NK-92 treated with Interleukin-12 subunit alpha and Interleukin-12 subunit beta, amount 100 ng/mL, for 24 hours (cell line): ENCODE measurements around the gene PRSS50.

Source experiments
- DNase-seq: peaks from one replicate; lab custom pipeline; 2025; lab: John Stamatoyannopoulos, UW

Gene PRSS50

DNA sequence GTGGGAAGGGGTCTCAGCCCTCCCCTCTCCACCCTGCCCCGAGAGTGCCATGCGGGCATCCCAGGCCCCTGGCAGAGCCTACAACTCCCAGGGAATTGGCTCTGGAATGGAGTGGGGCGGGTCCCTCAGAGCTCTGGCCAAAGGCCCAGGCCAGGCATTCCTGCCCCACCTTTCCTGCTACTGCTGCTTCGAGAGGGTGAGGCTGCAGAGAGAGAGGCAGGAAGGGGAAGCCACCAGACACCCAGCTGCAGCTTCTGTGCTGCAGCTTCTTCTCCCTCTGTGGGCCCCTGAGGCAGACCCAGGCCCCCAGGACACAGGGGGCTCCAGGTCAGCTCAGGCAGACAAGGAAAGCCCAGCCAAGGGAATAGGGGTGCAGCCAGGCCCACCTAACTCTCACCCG is 26.9 kb downstream of the PRSS50 start:
- DNase-seq, result no peak

DNA sequence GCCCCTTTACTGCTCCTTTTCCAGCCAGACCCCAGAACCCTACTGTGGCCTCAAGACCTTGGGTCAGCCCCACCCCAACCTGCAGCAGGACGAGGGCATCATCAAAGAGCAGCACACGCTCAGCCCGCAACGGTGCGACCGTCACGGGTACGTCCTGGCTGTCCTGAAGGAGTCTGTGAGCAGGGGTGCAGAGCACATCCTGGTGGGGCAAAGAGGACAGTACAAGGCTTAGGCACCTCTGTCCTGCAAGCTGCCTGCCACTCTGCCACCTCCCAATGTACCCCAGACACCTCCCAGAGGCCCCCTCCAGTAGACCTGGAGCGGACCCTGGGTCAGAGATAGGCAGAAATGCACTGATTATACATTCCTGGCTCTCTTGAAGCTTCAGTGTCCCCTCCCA is 32.2 kb downstream of the PRSS50 start:
- no peak for DNase-seq

DNA sequence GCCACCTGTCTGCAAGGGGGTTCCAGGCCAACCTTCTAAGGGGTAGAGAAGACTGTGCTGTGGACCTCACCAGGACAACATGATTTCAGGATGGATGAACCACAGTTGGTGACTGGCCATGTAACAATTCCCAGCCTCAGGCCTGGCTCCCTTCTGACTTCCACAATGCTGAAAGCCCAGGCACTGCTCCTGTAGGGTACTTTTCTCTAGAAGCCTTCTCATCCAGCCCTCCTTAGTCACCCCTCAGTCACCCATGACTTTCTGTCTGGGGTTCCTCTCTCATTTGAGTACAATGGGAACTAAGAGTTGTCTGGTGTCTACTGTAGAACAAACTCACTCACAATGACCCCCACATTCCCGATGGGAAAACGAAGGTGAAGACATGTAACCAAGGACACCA is 32.8 kb downstream of the PRSS50 start:
- no peak for DNase-seq

DNA sequence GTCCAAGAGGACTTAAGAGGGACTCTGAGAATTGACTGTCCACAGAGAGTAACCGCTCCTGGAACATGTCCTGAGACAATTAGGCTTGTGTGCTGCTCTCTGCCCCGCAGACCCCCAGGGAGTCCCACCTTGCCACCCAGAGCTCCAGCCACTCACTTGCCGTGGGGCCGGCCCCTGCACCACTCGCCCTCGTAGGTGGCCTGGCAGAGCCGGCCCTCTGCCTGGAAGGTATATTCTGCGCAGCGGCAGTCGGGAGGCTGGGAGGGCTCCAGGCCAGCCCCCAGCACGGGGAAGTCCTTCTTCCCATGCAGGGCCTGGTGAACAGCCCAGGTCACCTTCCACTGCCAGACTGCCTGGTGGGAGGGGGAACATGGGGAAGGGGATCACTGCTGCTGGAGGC is 34.7 kb downstream of the PRSS50 start:
- DNase-seq, result no peak

DNA sequence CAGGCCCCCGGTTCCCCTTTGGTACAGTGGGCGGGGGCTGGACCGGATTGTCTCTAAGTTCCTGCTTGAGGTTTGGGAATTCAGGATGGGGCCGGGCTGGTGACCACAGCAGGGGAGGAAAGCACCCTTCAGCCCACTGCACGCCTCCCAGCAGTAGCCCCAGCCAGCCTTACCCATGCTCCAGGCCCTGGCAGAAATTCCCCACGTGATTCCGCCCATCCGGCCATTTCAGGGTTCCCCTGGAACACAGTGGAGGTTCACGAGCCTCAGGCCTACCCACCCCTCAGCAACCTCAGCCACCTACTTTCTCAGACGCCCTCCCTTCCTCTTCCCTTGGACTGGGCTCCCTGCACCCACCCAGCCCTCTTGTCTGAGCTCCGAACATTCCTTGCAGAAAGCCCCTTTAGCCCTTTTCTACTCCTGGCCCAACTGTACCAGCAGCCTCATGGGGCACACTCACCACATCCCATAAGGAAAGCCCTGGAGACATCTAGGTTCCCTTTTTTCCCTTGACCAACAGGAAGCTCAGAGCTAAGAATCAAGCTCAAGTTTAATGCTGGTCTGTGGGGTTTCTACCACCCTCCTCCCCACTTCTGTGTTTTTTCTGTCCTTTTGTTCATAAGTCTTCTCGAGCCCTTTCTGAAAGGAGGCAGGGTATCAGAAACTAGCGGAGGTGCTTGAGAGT is 35.7 kb downstream of the PRSS50 start:
- DNase-seq, result no peak

DNA sequence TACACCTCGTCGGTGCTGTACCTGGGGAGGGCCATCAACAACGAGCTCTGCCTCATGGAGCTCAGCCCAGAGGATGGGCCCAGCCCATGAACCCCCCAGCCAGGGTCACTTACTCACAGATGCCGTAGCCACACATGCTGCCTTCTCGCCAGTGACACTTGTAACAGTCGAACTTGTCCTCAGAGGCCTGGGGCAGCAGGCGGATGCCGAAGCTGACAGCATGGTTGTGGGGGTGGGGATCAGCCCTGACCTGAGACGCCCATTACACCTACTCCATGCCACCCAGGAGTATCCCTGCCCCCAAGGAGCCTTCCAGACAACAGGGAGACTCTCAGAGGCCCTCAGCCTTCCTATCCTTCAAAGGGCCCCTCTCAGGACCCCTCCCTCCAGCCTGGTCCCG is 36.3 kb downstream of the PRSS50 start:
- DNase-seq, result no peak

DNA sequence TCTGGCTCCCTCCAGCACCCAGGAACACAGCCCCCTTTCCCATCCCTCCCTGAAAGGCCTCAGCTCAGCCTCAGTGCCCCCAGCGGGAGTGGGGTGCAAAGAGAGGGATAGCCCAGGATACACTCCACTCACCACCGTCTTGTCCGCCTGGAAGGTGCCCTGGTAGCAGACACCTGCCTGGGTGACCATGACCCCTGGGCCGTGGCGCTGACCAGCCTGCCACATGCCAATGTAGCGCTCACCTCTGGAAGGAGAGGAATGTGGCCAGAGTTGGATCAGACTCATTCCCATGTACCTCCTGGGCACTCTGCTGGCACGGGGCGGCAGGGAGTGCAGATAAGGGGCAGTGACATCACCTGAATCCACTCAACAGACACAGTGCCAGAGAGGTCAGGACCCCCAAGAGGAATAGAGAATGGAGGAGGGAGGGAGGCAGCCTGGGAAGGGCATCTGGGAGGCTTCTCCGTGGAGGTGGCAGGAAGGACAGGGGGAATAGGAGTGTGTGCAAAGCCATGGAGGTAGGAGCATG is 37.3 kb downstream of the PRSS50 start:
- no peak for DNase-seq

DNA sequence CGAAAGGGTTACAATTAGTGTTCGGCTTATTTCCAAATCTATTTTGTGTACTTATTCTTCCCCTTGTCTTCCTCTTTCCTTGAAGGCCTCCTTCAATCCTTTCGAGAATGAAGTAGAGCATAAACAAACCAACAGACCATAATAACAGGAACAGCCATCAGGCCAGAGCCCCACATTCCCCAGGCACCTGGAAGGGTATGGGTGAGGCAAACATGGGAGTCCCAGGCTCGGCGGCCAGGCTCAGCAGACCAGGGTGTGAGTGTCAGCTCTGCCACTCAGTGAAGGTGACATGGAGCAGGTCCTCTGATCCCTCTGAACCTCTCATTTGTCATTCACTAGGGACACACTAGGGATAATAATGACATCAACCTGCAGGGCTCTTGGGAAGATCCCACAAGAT is 38.0 kb downstream of the PRSS50 start:
- DNase-seq, result no peak

DNA sequence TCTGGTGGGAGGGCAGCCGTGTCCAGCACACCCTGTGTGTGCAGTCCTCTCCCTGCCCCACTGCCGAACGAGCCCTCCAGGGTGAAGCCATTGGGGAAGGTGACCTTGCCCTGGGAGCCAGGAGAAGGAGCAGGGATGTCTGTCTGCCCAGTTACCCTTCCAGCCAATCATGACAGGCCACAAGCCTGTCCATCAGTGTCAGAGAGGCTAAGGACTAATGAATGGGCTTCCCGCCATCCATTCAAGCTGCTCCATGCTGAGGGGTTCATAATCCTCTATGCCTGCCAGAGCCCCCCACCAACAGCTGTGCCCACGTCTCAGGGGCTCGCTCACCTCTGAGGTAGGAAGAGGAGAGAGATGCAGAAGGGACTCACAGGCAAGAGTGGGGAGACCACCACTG is 39.4 kb downstream of the PRSS50 start:
- DNase-seq, result no peak

DNA sequence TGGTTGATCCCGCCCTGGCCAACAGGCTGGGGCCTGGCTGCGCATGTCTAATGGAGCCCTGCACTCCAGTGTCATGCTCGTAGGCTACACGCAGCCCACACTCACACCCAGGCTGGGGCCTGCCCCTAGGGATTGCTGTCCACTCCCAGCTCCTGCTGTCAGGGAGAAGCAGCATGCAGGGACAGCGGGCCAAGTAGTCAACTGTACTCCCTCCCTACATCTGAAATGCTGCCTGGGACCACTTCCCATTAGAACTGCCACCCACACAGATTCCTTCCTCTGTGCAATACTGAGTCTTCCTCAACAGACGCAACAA is 40.3 kb downstream of the PRSS50 start:
- DNase-seq, result no peak

DNA sequence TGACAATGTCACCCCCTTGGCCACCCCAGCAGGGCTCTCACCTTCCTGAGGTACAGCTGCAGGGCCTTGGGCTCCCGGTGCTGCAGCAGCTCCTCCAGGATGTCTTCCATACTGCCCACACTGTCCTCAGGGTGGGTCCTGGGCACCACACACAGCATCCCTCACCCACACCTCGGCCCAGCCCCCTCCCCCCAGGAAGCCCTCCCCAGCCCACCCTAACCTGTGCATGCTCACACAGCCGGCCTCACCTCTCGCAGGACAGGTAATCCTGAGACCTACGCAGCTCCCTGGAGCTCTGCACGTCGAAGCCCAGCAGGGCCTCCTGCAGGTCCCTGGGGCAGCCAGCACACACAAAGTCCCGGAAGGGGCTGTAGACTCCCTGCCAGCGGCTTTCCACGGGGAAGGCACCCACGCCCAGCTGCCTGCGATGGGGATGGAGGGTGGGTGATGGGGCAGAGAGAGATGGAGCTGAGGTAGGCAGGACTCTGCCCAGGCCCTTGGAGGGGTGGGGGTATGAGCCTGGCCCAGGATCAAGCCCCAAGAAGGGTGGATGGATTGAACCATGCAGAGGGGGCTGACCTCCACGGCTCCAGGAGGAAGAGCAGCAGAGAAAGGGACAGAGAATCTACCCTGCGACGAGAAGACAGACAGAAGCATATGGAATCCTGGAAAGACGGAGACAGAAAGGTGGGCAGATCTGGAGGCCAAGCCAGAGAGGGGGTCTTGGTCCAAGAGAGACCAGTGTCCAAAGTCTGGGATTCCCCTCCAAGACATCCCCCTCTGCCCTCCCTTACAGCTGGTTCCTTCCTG is 40.9 kb downstream of the PRSS50 start:
- DNase-seq, result no peak

DNA sequence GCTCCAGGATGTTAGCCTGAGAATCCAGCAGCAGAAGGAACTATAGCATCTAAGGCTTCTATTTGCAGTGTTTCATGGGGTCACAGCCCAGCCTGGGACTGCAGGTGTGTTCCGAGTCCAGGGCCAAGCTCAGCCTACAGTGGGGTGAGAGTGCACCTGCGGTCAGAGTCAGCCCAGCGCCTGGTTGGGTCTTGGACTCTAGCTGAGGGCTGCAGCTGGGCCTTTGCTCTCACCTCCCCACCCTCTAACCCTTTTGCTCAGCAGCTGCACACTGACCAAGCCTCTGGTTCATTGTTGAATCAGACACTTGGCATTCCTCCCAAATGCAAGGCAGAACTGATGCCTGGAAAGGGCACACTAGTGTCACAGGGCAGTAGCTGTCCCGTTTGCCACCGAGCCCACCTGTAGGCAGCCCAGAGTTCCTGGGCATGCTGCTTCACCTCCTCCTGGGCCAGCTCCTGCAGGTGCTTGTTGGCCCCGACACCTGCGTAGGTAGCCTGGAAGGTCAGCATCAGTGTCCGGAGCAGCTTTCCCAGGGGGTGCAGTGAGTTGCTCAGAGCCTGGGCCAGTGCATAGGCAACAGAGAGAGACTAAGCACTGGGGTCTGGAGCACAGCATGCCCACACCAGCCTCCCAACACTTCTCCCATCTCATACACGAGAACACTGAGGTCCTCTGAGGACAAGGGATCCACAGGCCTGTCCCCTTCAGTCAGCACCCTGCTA is 41.7 kb downstream of the PRSS50 start:
- DNase-seq, result no peak

DNA sequence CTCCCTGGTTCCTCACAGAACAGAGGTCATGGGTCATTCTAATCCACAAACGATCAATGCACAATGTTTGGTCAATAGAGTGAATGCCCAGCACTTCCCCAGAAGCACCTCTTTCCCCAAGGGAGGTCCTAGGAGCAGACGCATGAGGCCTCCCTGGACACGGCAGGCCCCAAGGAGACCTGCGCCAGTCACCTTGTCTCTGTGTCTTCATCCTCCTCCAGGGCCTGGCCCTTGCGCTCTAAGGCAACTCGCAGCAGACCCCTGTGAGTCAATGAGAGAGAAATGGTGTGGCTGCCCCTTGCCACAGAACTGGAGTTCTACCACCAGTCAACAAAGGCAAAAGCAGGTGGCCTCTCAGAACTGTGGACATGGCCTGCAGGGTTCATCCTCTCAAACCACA is 42.2 kb downstream of the PRSS50 start:
- DNase-seq, result no peak

DNA sequence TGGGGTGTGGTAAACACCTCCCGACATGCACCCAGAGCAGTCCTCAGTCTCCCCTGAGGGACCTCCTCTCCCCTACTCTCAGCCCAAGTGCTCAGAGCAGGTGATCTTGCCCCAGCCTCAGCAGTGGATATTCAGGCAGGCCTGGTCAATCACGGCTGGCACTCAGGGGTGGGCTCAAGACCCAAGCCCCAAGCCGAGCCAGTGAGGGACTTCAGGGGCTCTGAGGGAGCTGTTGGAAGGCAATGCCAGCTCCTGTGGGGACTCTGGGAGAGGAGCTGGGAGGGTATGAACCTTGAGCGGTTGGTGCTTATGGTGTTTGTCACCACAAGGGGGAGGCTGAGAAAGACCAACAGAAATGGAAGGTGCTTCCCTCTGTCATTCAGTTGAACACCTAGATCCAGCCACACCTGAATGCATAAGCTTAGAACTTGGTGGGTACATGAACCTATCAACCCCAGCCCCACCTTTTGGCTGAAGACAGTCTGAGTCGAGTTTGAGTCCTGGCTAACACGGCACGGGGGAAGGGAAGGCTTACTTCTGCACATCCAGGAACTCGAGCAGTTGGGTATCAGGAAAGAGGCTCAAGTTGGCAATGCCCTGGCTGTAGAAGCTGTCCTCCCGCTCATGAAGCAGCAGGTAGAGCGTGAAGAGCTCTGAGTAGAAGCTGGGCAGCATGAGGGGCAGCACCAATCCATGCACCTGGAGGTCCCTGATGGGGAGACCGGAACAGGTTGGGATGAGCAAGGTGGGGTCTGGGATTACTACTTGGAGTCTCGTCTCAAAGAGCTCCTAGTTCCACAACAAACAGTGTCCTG is 43.4 kb downstream of the PRSS50 start:
- no peak for DNase-seq

DNA sequence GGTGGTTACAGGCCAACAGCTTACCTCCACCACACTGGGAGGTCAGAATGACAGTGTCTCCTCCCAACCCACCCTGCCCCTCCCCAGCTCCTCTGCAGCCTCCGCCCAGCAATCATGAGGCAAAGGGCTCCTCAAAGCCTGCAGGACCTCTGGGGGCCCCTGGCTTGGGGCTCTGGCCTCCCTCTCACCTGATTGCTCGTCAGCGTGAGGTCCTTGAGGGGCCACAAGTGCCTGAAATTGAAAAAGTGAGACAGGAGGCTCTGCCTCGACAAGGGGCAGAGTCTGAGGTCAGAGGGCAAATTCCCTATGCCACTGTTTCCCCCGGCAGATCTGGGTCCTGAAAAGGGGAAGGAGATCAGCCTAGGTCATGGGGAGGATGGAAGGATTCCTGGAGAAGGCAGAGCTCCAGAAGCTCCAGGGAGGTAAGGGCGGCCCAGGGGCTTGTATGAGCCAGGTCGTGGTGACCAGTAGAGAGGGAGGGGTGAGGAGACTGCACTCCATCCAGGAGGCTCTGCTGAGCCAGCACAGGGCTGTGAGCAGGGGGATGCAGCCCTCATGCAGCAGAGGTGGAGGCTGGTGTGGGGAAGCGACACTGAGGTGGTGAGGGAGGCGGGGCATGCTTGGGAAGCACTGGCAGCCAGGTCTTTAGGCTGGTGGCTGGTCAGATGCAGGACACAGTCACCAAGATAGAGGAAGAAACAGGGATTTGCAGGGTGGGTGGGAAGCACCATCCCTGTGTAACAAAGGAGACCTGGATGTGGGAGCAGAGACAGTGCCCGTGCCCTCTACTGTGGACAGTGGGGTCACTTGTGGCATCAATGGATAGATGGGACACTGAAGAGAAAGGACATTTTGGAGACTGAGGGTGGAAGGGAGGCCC is 44.3 kb downstream of the PRSS50 start:
- DNase-seq, result no peak

DNA sequence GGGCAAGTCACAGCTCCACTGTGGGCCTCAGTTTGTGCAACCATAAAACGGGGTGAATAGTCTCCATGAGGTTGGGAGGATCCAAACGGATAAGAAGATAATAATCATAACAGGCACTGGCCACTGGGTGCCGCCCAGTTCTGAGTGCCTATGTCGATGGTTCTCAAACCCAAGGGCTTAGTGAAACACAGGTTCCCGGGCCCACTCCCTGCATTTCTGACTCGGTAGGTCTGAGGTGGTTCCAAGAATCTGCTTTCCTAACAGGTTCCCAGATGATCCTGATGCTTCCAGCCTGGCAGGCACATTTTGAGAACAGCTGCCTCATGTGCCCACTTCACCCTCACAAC is 45.3 kb downstream of the PRSS50 start:
- no peak for DNase-seq

DNA sequence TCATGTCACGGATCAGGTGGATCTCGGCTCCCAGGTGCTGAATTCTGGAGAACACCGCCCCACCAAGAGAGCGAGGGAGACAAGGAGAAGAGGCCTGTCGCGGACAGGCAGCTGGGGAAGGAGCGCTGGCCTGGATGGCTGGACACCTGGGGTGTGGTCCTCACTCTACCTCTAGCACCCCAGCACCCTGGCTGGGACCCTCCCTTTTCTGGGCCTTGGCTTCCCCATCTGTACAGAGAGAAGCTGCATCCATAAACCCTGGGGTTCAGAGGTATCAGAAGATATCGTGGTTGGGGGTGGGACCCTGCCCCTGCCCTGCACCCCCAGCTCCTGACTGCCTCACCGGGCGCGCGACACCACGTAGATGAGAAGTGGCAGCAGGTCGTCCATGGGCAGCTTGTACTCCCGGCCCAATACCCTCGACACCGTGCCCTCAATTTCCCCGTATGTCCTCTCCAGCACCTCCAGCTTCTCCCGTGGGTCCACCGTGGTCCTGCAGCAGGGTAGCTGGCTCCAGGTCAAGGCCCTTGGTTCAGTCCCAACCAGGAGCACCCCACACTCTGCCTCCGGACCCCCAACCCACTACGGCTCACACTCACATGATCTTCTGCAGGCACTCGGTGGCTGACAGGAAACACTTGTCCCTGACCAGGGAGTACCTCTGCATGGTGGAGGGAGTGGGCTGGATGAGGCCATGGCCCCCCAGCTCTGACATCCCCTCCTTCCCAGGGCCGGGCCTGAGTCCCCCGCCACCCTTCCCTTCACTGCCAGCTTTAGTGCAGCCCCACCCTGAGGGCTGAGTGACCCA is 45.9 kb downstream of the PRSS50 start:
- no peak for DNase-seq

DNA sequence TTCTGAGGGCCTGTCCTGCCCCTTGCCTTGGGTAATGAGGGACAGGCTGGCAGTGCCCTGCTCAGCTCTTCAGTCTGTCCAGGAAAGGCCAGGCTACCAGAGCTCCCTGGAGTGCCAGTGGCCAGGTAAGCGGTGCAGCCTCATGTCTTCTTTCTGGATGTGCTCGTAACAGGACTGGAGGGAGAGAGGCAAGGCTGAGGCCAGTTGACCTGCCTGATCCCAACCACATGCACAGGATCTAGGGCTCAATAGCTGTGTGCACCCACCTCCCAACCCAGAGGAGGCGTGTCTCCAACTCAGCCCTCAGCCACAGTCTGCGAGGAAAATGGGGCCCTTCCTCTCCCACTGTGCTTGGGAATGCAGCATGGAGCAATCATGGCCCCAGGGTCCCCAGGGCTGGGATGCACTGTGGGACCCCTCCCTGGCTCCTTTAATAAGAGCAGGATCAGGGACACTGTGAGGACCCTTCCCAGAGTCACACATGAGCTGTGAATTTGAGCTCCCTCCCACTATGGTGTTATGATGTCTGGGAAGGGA is 46.7 kb downstream of the PRSS50 start:
- DNase-seq, result no peak

DNA sequence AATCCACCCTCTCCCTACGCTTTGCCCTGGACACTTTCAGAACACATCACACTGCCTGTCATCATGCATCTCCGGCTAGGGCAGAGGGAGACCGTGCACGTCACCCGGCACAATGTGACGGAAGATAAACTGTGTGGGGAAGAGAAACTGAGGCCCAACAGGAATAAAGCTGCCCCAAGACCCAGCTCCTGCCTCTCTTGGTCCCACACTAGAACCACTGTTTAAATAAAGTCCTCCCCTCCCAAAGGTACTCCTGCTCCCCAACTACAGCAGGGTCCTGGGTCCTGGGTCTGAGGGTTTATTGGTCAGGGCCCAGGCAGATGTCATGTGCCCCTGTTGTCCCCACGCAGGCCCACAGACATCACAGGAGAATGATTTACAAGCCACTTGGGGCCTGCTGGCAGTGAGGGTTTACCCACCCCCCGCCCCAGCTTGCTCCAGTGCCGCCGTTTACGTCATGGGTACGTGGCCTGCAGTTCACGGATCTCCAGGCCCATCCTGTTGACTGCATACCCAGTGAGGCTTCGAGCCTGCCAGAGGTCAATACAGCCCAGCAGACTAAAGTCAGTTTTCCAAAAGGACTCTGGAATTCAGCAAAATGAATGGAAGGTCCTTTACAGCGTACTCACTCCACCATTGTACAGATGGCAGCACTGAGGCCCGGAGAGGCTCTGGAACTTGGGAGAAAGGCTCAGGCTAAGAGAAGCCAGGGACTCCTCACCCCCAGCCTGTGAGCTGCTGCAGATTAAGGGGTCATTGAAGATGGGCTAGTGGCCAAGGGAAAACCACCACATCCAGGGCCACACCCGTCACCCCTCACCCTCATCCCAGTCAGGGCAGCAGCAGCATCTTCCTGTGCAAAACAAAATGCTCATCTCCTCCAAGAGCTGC is 47.4 kb downstream of the PRSS50 start:
- no peak for DNase-seq
